Measurements from ENCODE around the gene KRTAP10-11. TPM values are rescaled to one million over a fixed set of nuclear protein-coding genes. Genes with fewer than 3 reads are reported as not detected.

Gene KRTAP10-11
- total RNA-seq, 4 donors from 2014 or later: not detected

DNA sequence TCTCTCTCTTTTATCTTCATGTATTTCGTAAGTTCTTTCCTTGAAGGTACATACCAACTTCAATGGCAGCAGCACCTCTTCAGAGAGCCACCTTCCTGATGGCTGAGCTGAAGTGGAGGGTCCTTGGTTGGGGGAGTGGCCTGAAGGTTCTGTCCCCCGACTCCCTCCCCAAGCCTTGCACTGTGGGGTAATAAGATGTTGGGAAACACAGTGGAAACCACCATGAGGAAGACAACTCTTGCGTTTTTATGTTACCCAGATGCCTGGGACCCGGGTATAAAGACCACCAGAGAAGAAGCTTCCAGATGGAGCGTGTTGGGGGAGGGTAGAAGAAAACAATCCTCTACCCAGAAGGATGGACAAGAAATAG, 12.3 kb downstream of the KRTAP10-11 start:
- no peak for TF ChIP-seq CTCF (IDR thresholded peaks at IDR 0.05; ENCODE audit: low read depth)

GRCh38 chr21:44658913-44659595, 12.8 kb downstream of the KRTAP10-11 start:
- no peak for TF ChIP-seq CTCF (IDR thresholded peaks at IDR 0.05; ENCODE audit: low read depth)

GRCh38 chr21:44664691-44665090, 18.5 kb downstream of the KRTAP10-11 start:
- TF ChIP-seq CTCF (IDR thresholded peaks at IDR 0.05; ENCODE audit: low read depth): no peak

DNA sequence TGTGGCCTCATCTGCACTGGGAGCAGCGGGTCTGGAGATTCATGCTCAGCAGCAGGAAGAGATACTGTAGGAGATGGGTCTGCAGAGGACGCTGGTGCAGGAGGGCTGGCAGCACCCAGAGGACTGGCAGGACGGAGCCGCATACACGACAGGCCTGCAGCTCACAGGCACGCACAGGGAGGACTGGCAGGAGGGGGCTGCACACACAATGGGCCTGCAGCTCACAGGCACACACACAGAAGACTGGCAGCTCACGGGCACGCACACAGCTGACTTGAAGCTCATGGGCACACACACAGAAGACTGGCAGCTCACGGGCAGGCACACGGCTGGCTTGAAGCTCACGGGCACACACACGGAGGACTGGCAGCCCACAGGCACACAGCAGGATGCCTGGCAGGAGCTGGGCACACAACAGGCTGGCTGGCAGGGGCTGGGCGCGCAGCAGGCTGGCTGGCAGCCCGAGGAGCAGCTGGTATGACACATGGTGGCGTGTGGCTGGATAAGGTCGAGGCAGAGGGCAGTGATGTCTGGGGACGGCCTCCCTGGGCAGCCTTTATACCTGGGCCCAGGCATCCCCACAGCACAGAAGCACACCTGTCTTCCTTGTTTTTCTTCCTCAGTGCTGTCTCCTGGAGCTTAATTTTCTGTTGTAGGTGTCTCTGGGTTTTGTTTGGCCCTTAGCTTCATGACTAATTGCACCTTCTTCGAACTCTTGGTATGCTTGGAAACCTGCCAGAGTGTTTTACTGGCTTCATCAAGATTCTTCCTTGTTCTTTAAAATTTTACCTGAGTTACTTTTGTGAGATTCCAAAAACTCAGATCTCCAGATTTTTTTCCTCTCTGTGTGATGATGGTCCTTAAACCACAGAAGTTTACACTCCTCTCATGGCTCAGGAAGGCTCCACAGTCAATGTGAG, 20.4 kb downstream of the KRTAP10-11 start, which contains the start of gene KRTAP12-2:
Gene KRTAP12-2, minus strand, starts transcription at position 527 of the 920 bp plus-strand sequence. Its CDS starts 41 bp downstream, at position 486.
- TF ChIP-seq CTCF (IDR thresholded peaks at IDR 0.05; ENCODE audit: low read depth): no peak

DNA sequence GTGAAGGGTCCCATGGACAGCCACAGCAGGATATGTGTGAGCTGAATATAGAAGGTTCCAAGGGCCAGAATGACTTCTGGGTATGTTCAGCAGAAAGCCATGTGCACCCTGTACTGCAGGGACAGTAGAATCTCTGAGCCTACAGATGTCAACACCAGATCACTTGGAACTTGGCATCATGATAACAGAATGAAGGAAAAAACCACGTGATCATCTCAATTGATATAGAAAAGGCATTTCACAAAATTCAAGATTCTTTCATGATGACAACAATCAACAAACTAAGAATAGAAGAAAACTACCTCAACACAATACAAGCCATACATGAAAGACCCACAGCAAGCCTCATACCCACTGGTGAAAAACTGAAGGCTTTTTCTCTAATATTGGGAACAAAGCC, 21.4 kb downstream of the KRTAP10-11 start:
- TF ChIP-seq CTCF (IDR thresholded peaks at IDR 0.05; ENCODE audit: low read depth): no peak

- no peak for TF ChIP-seq CTCF (IDR thresholded peaks at IDR 0.05; ENCODE audit: low read depth)
Observed at GRCh38 chr21:44670642-44671432, 24.6 kb downstream of the KRTAP10-11 start.

All from subcutaneous adipose tissue (tissue), 4 donors.